GM21367 (cell line): Measurements from ENCODE around the gene SLC36A4.
"Not testable (repeated sequence)": the region's sequence is repeated elsewhere in the genome, so short reads cannot be mapped to it uniquely, and the experiment has no call there.

Source experiments
- ATAC-seq: cut with Tn5 transposase; IDR thresholded peaks from one replicate; pipeline ENCODE4 v1.9.1; 2021; ENCODE audit not compliant: unreplicated experiment

The SLC36A4 gene

DNA sequence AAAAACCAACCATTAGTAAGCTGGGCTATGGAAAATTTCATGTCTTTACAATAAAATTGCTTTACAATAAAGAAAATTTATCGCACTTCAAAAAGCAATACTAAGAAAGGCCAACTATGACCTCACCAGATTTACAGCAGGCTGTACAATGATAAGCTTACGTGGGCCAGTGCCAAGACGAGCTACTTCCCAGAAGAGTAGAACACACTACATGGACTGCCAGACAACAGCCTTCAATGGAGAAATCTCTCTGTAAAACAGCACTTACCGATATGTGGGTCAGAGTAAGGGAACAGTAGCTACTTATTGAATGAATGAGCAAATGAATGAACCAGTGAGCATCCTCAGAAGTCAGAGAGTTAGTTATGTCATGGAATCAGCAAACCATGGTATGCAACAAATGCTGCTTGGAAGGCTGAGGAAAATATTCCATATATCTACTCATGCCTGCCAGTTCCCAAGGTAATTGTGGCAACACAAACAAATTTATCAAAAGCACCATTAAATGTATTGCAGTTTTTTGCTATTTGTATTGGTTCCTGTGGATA, 74.4 kb downstream of the SLC36A4 start:
- ATAC-seq: no peak

DNA sequence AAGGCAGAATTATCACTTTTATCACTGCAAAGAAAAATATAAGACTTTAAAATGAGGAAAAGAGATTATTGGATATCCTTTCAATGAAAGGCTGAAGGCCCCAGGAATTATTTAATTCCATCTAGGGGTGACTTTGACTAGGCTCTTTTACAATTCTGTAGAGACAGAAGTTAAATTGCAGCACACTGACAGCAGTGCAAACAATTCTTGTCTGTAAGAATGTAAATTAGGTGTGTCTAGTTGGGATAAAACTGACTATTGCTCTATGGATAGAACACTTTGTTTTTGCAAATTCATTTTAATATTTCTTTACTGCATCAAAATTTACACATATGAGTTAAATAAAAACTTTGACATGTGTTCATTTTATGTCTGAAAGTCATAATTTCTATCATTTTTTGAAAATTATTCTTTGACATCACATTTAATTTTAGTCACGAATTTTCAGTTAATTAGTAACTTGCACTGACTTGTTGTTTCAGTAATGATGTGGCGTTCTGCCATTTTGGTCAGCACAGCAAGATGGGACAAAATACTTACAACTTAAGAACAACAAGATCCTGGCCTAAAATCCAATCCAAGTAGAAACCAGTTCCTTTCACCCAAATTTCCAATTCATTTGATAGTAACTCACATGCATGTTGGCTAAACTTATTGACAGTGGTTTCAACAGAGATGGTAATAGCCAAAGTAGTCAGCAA, 75.1 kb downstream of the SLC36A4 start:
- ATAC-seq: no peak

DNA sequence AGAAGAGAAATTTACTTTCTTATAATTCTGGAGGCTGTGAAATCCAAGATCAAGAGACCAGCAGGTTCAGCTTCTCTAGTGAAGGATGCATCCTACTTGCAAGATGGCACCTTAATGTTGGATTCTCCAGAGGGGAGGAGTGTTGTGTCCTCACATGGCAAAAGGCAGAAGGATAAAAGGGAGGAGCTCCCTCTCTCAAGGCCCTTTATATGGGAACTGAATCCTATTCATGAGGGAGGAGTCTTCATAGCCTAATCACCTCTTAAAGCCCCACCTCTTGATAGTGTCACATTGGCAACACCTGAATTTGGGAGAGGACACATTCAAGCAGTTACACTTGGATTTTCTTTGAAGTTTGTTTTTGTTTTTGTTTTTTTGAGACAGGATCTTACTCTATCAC, 79.5 kb downstream of the SLC36A4 start:
- no peak for ATAC-seq

DNA sequence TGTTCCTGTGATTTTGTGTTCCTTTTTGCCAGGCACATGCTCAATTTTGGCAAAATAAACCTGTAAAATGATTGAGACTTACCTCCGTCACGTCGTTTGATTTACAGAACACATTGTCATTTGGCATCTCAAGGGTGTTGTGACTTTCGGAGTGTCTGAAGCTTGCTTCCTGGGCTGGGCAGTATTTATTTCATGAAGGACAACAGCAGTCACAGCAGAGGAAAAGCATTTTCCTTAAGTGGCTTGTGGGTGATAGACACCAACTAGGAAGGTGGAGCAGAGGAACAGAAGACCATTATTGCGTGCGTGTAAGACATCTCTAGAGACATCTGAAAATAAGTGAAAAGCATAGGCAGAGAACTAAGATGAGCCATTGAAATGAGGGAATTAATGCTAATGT, 80.2 kb downstream of the SLC36A4 start:
- ATAC-seq: no peak

DNA sequence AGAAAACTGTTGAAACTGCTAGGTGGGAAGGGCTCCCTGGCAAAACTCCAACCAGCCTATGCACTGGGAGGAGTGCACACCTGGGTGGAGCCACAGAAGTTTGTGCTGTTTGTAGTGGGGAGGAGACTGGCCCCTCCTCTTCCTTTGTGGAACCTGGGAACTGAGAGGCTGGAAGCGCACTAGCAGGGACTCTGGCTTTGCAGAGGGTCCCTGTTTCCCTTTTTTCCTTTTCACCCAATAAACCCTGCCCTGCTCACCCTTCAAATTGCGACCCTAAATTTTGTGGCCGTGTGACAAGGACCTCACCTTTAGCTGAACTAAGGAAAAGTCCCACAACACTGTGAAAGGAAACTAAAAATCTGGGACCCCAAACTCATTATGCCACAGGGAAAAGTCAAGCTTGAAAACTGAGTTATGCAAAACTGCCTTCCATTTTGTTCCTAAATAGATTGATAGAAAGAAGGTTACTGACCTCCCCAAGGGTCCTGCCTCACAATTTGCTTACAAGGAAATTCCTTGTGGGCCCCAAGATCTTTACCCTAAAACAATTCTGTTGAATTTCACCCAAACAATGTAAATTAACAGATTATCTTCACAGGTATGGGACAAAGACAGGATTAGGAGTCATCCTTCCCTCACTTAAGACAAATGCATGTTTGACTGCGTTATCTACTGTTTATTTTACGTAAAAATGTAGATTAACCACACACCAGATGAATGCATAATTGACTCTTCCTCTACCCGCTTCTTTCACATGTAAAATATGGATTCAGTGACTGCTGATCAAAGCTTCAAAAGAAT, 81.0 kb downstream of the SLC36A4 start:
- no peak for ATAC-seq

DNA sequence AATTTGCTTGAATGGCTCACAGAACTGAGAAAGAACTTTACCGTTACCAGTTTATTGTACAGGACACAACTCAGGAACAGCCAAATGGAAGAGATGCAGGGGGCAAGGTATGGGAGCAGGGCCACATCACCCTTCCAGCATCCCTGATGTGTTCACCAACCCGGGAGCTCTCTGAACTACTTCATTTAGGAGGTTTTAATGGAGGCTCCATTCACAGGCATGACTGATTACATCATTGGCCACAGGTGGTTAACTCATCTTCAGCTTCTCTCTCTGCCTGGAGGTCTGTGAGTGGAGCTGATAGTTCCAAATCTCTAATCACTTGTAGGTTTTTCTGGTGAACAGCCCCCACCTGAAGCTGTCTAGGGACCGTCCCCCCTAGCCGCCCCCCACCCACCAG, 83.5 kb downstream of the SLC36A4 start:
- no peak for ATAC-seq

DNA sequence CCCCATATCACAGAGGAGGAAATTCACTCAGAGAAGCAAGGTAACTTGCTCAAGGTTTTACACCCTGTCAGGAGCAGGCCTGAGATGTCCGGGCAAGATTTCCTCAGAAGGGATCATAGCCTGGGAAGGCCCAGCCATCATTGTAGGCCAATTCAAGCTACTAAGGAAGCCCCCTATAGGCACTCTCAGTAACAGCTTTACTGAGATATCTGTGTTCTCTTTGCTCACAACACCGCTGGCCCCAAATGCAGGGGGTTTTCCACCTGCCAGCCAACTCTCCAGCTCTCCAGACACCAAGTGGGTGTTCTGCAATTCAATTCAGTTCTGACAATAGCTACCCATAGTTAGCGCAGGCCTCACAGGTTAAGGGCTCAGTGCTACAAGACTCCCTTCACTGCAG, 84.0 kb downstream of the SLC36A4 start:
- no peak for ATAC-seq

DNA sequence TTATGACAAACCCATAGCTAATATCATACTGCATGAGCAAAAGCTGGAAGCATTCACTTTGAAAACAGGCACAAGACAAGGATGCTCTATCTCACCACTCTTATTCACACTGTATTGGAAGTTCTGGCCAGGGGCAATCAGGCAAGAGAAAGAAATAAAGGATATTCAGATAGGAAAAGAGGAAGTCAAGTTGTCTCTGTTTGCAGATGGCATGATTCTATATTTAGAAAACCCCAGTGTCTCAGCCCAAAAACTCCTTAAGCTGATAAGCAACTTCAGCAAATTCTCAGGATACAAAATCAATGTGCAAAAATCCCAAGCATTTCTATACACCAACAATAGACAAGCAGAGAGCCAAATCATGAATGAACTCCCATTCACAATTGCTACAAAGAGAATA, 86.6 kb downstream of the SLC36A4 start:
- ATAC-seq: not testable (repeated sequence)

DNA sequence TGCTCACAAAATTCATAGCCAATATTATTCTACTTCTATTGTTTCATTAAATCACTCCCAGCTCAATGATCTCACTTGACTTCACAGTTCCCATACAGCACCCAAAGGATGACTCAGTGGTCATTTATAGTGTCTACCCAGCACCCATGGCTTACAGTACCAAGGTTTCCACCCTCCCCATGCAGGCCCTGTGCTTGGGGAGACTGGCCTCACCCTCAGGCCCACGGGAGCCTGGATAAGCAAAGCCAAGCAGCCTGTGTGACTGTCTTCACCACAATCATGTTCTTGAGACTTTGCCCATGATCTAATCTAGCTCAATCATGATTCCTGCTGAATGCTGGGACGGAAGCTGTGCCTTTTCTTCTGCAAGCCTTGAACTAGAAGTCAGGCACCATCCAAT, 97.6 kb downstream of the SLC36A4 start:
- ATAC-seq: no peak

DNA sequence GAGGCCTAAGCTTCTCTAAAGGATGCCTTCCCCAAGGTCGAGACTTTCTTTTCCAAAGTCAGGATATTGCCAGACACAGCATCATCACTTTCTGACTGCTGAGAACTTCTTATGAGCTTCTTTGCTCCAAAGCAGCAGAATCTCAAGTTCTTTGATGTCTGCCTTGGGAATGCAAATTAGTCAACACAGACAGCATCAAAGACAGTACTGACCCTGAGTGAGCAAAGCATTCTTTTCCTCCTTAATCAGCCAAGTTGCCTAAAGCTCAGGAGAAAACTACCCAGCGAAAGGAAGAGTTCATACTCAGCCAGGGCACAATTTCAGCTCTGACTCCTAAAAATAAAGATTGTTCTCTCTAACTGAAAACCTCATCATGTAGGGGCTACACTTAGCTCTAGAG, 98.0 kb downstream of the SLC36A4 start:
- ATAC-seq: no peak
